H7 (cell line): ENCODE measurements around the gene VMP1. TPM values are rescaled to one million over a fixed set of nuclear protein-coding genes. Genes with fewer than 3 reads are reported as not detected.
"Not testable (repeated sequence)": the region's sequence is repeated elsewhere in the genome, so short reads cannot be mapped to it uniquely, and the experiment has no call there.

Experiments
- DNase-seq: peaks from one replicate; pipeline ENCODE4 v3.0.0; 2012
- H3K27me3 ChIP-seq: 2 replicates; pipeline ENCODE4 v1.6.0; 2011; ENCODE audit warnings: mild to moderate bottlenecking, low read length; ENCODE audit not compliant: control insufficient read depth, insufficient read depth
- H3K36me3 ChIP-seq: replicated peaks from 2 replicates; pipeline ENCODE4 v1.5.1; 2011; ENCODE audit warnings: low read length; ENCODE audit not compliant: control insufficient read depth, insufficient read depth
- H3K4me3 ChIP-seq: 2 replicates; pipeline ENCODE4 v1.5.1; 2011; ENCODE audit warnings: low read depth, mild to moderate bottlenecking, control low read depth, low read length, moderate library complexity; ENCODE audit not compliant: insufficient read depth
- total RNA-seq: library from RNA; depleted of rRNA; stranded (reverse); fragments of >200 nt; shearing (Covaris generic); gene quantifications from 2 replicates; pipeline ENCODE4 v1.2.3, GENCODE V29; 2014

The VMP1 gene
- total RNA-seq, 1 experiment from 2014 or later = 64.2 TPM

GRCh38 chr17:59786536-59787319 is 79.3 kb downstream of the VMP1 start:
- H3K4me3 ChIP-seq = no peak overlapping the region
- H3K27me3 ChIP-seq = no peaks in the 10 kb centered on the region
- H3K36me3 ChIP-seq = no peaks in the 10 kb centered on the region
- DNase-seq = peak; percentile 37

GRCh38 chr17:59789849-59790248 is 82.4 kb downstream of the VMP1 start:
- not testable (repeated sequence) for H3K36me3 ChIP-seq, DNase-seq, H3K4me3 ChIP-seq, H3K27me3 ChIP-seq

DNA sequence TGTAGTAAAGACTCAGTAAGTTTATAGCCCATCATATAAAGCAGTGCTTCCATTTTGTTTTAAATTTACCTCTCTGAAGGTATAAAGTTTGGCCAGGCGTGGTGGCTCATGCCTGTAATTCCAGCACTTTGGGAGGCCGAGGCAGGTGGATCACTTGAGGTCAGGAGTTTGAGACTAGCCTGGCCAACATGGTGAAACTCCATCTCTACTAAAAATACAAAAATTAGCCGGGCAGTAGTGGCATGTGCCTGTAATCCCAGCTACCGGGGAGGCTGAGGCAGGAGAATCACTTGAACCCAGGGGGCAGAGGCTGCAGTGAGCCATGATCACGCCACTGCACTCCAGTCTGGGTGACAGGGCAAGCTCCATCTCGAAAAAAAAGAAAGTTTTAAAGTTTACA is 83.0 kb downstream of the VMP1 start:
- not testable (repeated sequence) for H3K27me3 ChIP-seq, DNase-seq, H3K36me3 ChIP-seq, H3K4me3 ChIP-seq

GRCh38 chr17:59790910-59791309 is 83.5 kb downstream of the VMP1 start:
- no peaks in the 10 kb centered on the region for H3K36me3 ChIP-seq
- H3K27me3 ChIP-seq = no peaks in the 10 kb centered on the region
- H3K4me3 ChIP-seq = no peak overlapping the region
- no peak for DNase-seq

DNA sequence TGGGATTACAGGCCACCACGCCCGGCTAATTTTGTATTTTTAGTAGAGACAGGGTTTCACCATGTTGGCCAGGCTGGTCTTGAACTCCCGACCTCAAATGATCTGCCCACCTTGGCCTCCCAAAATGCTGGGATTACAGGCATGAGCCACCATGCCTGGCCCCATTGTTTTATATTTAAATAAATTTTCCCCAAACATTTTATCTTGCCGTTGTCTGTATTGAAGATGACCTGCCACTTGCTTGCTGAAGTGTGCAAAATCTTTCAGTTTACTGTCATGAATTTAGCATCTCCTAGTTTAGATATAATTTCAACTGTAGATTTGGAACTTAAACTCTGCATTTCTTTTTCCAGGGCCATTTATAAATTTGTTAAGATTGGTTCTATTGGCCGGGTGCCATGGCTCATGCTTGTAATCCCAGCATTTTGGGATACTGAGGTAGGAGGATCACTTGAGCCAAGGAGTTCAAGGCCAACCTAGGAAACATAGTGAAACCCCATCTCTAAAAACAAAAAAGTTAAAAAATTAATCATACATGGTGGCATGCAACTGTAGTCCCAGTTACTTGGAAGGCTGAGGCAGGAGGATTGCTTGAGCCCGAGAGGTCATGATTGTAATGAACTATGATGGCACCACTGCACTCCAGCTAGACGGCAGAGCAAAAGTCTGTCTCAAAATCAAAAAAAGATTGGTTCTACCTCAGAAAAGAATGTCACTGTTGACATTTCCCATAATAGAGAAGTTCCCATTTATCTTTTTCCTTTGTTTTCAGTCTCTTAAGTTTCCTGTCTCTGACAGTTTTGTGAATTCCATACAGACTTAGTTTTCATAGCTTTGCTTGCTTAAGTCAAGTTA is 84.4 kb downstream of the VMP1 start:
- DNase-seq = no peak
- no peaks in the 10 kb centered on the region for H3K27me3 ChIP-seq

GRCh38 chr17:59792458-59792823 is 85.0 kb downstream of the VMP1 start:
- H3K36me3 ChIP-seq, H3K27me3 ChIP-seq, H3K4me3 ChIP-seq, DNase-seq: not testable (repeated sequence)

More for the DNA sequence above, 84.4 kb downstream of the VMP1 start:
- no peak overlapping the region for H3K4me3 ChIP-seq
- no peaks in the 10 kb centered on the region for H3K36me3 ChIP-seq

- Histone ChIP-seq H3K27me3 (no peaks in the 10 kb centered on the region), H3K4me3 (no peak overlapping the region), H3K36me3 (no peaks in the 10 kb centered on the region)
- no peak for DNase-seq
Measured at GRCh38 chr17:59793205-59793604, 85.8 kb downstream of the VMP1 start.

DNA sequence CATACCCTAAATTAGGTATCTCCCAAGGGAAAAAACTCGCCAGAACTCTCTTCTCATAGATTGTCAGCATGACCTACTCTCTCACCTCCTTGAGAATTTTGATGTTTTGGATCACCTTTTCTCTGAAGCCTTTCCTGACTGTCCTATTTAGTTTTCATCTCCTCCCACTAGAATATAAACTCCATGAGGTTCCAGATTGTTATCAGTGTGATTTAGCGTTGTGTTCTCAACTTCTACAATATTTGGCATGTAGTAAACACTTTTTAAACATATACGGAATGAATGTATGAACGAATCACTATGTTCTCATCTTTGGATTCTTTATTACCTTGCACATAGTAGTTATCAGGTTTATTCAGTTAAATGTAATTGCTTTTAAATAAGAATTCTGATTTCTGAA is 88.7 kb downstream of the VMP1 start:
- Histone ChIP-seq H3K27me3 (no peaks in the 10 kb centered on the region), H3K36me3 (no peaks in the 10 kb centered on the region), H3K4me3 (no peak overlapping the region)
- DNase-seq = no peak

GRCh38 chr17:59796785-59797205 is 89.3 kb downstream of the VMP1 start:
- no peaks in the 10 kb centered on the region for H3K27me3 ChIP-seq
- no peak for DNase-seq
- no peaks in the 10 kb centered on the region for H3K36me3 ChIP-seq
- H3K4me3 ChIP-seq = no peak overlapping the region

DNA sequence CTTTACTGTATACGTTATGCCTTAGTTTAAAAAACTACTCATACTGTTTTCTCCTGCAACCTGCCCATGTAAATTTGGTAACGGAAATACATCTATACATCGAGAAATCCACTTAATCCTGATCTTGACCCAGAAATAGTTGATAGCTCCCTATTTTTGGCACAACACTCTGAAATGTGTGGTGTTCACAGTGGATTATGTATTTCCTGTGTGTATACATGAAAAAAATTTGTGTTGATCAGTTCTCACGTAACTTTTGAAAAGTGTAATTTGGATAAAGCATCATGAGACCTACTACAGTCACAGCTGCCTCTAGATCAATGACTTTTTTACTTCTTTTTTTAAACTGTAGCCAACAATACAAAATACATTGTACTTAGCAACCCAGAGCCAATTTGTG is 90.7 kb downstream of the VMP1 start:
- Histone ChIP-seq H3K36me3 (no peaks in the 10 kb centered on the region), H3K4me3 (no peak overlapping the region), H3K27me3 (no peaks in the 10 kb centered on the region)
- DNase-seq = no peak

DNA sequence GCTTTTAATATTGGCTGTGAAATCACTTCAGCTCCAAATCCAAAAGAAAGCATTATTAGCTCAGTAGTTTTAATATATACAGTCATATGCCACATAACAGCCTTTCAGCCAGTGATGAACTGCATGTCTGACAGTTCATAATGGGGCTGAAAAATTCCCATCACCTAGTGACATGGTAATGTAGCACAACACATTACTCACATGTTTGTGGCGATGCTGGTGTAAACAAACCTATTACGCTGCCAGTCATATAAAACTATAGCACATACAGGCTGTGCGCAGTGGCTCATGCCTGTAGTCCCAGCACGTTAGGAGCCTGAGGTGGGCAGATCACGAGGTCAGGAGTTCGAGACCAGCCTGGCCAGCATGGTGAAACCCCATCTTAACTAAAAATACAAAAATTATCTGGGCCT is 93.1 kb downstream of the VMP1 start:
- H3K27me3 ChIP-seq = no peaks in the 10 kb centered on the region
- no peak overlapping the region for H3K4me3 ChIP-seq
- H3K36me3 ChIP-seq = no peaks in the 10 kb centered on the region
- DNase-seq = no peak

GRCh38 chr17:59802160-59802559 is 94.7 kb downstream of the VMP1 start:
- H3K4me3 ChIP-seq = no peak overlapping the region
- no peaks in the 10 kb centered on the region for H3K27me3 ChIP-seq
- H3K36me3 ChIP-seq = no peaks in the 10 kb centered on the region
- no peak for DNase-seq

DNA sequence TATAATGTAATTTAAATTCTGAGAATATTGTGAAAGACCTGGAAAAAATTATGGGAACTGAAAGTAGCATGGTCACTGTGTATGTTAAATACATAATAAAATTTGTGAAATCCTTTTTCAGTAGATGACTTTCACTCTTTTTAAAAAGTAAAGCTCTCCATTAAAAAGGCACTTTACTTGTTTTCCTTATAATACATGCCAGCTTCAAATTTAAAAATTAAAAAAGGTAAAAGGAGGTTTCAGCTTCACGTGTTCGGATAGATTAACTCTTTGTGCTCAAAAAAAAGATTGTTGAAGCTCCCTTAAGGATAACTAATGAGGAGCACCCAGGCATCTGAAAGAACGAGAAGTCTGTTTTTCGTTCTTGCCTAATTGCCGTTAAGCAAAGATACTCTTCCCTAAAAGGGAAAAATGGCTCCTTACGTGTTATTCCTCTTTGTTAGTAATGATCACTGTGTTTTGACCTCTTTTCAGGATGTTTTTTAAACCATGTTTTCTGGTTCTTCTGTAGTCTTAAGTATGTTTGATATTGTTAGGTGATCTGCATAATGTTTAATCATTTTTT is 97.5 kb downstream of the VMP1 start:
- DNase-seq = no peak
- H3K27me3 ChIP-seq = no peaks in the 10 kb centered on the region
- H3K36me3 ChIP-seq = no peaks in the 10 kb centered on the region
- H3K4me3 ChIP-seq = no peak overlapping the region

GRCh38 chr17:59806322-59806721 is 98.9 kb downstream of the VMP1 start:
- H3K4me3 ChIP-seq, DNase-seq, H3K27me3 ChIP-seq, H3K36me3 ChIP-seq: not testable (repeated sequence)
